HG03196 (cell line): ENCODE data around the gene ANO6.

Experiments used
- ATAC-seq: cut with Tn5 transposase; IDR thresholded peaks from one replicate; pipeline ENCODE4 v1.9.1; 2021; ENCODE audit not compliant: unreplicated experiment

Gene ANO6

GRCh38 chr12:45342171-45342570 lies 126.3 kb downstream of the ANO6 start:
- ATAC-seq = no peak

GRCh38 chr12:45342848-45343247 lies 127.0 kb downstream of the ANO6 start:
- ATAC-seq = no peak

- ATAC-seq = no peak
Measured at GRCh38 chr12:45343269-45344051, 127.6 kb downstream of the ANO6 start.

GRCh38 chr12:45348311-45348710 lies 132.4 kb downstream of the ANO6 start:
- ATAC-seq = no peak

- no peak for ATAC-seq
Measured at GRCh38 chr12:45348986-45349385, 133.1 kb downstream of the ANO6 start.

- ATAC-seq = no peak
Measured at GRCh38 chr12:45349916-45350315, 134.0 kb downstream of the ANO6 start.

GRCh38 chr12:45350861-45351260 lies 135.0 kb downstream of the ANO6 start:
- ATAC-seq = no peak

GRCh38 chr12:45351921-45352670 lies 136.2 kb downstream of the ANO6 start:
- no peak for ATAC-seq

GRCh38 chr12:45353944-45354343 lies 138.0 kb downstream of the ANO6 start:
- ATAC-seq = no peak

- peak; percentile 95 for ATAC-seq
Measured at GRCh38 chr12:45354399-45354798, 138.5 kb downstream of the ANO6 start.

- ATAC-seq = no peak
Measured at GRCh38 chr12:45355730-45356129, 139.8 kb downstream of the ANO6 start.

- ATAC-seq = no peak
Measured at GRCh38 chr12:45356822-45357538, 141.1 kb downstream of the ANO6 start.

GRCh38 chr12:45357539-45358417 lies 141.9 kb downstream of the ANO6 start:
- ATAC-seq = no peak

- no peak for ATAC-seq
Measured at GRCh38 chr12:45362291-45362690, 146.4 kb downstream of the ANO6 start.

- no peak for ATAC-seq
Measured at GRCh38 chr12:45363903-45364302, 148.0 kb downstream of the ANO6 start.

GRCh38 chr12:45368841-45369489 lies 153.1 kb downstream of the ANO6 start:
- ATAC-seq = no peak

GRCh38 chr12:45377815-45378214 lies 161.9 kb downstream of the ANO6 start:
- no peak for ATAC-seq

- no peak for ATAC-seq
Measured at GRCh38 chr12:45379261-45379660, 163.4 kb downstream of the ANO6 start.

GRCh38 chr12:45381351-45381750 lies 165.5 kb downstream of the ANO6 start:
- ATAC-seq = no peak

GRCh38 chr12:45388545-45388944 lies 172.7 kb downstream of the ANO6 start:
- ATAC-seq = no peak
